ENCODE results near the gene ACKR2.

GRCh38 chr3:42880601-42881451 is 71.6 kb downstream of the ACKR2 start:
- TF ChIP-seq, protein P1, sequence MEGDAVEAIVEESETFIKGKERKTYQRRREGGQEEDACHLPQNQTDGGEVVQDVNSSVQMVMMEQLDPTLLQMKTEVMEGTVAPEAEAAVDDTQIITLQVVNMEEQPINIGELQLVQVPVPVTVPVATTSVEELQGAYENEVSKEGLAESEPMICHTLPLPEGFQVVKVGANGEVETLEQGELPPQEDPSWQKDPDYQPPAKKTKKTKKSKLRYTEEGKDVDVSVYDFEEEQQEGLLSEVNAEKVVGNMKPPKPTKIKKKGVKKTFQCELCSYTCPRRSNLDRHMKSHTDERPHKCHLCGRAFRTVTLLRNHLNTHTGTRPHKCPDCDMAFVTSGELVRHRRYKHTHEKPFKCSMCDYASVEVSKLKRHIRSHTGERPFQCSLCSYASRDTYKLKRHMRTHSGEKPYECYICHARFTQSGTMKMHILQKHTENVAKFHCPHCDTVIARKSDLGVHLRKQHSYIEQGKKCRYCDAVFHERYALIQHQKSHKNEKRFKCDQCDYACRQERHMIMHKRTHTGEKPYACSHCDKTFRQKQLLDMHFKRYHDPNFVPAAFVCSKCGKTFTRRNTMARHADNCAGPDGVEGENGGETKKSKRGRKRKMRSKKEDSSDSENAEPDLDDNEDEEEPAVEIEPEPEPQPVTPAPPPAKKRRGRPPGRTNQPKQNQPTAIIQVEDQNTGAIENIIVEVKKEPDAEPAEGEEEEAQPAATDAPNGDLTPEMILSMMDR (IDR thresholded peaks at IDR 0.05) = peak; percentile 77 to 92
- TF ChIP-seq POLR2AphosphoS5 (IDR thresholded peaks at IDR 0.05) = peak in 1 of 3 donors; percentile 23
- no peak for TF ChIP-seq EP300 (IDR thresholded peaks at IDR 0.05)
- TF ChIP-seq POLR2A (IDR thresholded peaks at IDR 0.05) = no peak

Measured in suprapubic skin (tissue), 4 donors.